SU-DHL-6 (cell line): ENCODE measurements around the gene PLLP.

ENCODE experiments used
- CTCF ChIP-seq: fragments of 200-600 bp; sonication (generic); IDR thresholded peaks from one replicate; pipeline ENCODE4 v1.5.1; 2017; ENCODE audit warnings: antibody characterized with exemption, mild to moderate bottlenecking, low read length, moderate library complexity; ENCODE audit not compliant: insufficient read depth, poor library complexity, severe bottlenecking
- EZH2phosphoT487 ChIP-seq: fragments of 200-600 bp; sonication (generic), shearing (Covaris generic); conservative IDR thresholded peaks from 2 replicates; pipeline ENCODE4 v1.6.1; 2018; ENCODE audit warnings: mild to moderate bottlenecking, antibody characterized with exemption, low read length, moderate library complexity, mixed read lengths

- TF ChIP-seq CTCF (no peak), EZH2phosphoT487 (no peak)
These were observed 19.5 kb downstream of the PLLP start for GRCh38 chr16:57264950-57265371.
